GM18499 (cell line): ENCODE data around the gene ATP10B.
A peak's percentile ranks its signal among the peaks of the same experiment; 100 is the strongest.

Experiments
- ATAC-seq: cut with Tn5 transposase; IDR thresholded peaks from one replicate; pipeline ENCODE4 v1.9.1; 2021; ENCODE audit warnings: moderate number of reproducible peaks; ENCODE audit not compliant: insufficient read depth, unreplicated experiment

The ATP10B gene

GRCh38 chr5:160697281-160697680 is 154.7 kb downstream of the ATP10B start:
- ATAC-seq: no peak

- no peak for ATAC-seq
Observed at GRCh38 chr5:160694896-160695295, 157.1 kb downstream of the ATP10B start.

GRCh38 chr5:160693831-160694465 is 158.1 kb downstream of the ATP10B start:
- no peak for ATAC-seq

GRCh38 chr5:160692271-160692670 is 159.7 kb downstream of the ATP10B start:
- no peak for ATAC-seq

- ATAC-seq: peak; percentile 80
Observed at GRCh38 chr5:160685695-160686094, 166.3 kb downstream of the ATP10B start.

- no peak for ATAC-seq
Observed at GRCh38 chr5:160685219-160685618, 166.8 kb downstream of the ATP10B start.

- ATAC-seq: no peak
Observed at GRCh38 chr5:160679567-160680309, 172.3 kb downstream of the ATP10B start.

- ATAC-seq: no peak
Observed at GRCh38 chr5:160675988-160676387, 176.0 kb downstream of the ATP10B start.

- ATAC-seq: no peak
Observed at GRCh38 chr5:160674901-160675300, 177.1 kb downstream of the ATP10B start.

- ATAC-seq: no peak
Observed at GRCh38 chr5:160672521-160672920, 179.5 kb downstream of the ATP10B start.

GRCh38 chr5:160668356-160668755 is 183.7 kb downstream of the ATP10B start:
- ATAC-seq: no peak

GRCh38 chr5:160667160-160667559 is 184.9 kb downstream of the ATP10B start:
- ATAC-seq: no peak

- ATAC-seq: no peak
Observed at GRCh38 chr5:160665460-160665859, 186.6 kb downstream of the ATP10B start.

GRCh38 chr5:160660132-160660531 is 191.9 kb downstream of the ATP10B start:
- ATAC-seq: no peak

- no peak for ATAC-seq
Observed at GRCh38 chr5:160657622-160658458, 194.2 kb downstream of the ATP10B start.

- ATAC-seq: no peak
Observed at GRCh38 chr5:160657068-160657507, 194.9 kb downstream of the ATP10B start.

GRCh38 chr5:160655717-160656116 is 196.3 kb downstream of the ATP10B start:
- ATAC-seq: no peak

- ATAC-seq: no peak
Observed at GRCh38 chr5:160651692-160652645, 200.0 kb downstream of the ATP10B start.

- ATAC-seq: no peak
Observed at GRCh38 chr5:160649304-160649703, 202.7 kb downstream of the ATP10B start.

GRCh38 chr5:160646033-160646432 is 206.0 kb downstream of the ATP10B start:
- ATAC-seq: no peak
